HAP-1 (cell line): ENCODE data around the gene ZNF557.

Experiments
- DNase-seq, 2 experiments: peaks; one replicate each; pipeline ENCODE4 v3.0.0-alpha.2; 2016 to 2020; ENCODE audit warnings: low spot score in 2 of 2
- H3K27me3 ChIP-seq: fragments of 250-450 bp; sonication (Bioruptor Pico); 2 replicates; pipeline ENCODE4 v1.5.1; 2020; ENCODE audit warnings: low read depth, mild to moderate bottlenecking, moderate library complexity
- H3K36me3 ChIP-seq: fragments of 250-450 bp; sonication (Bioruptor Pico); replicated peaks from 2 replicates; pipeline ENCODE4 v1.5.1; 2020; ENCODE audit warnings: mild to moderate bottlenecking
- H3K4me1 ChIP-seq: fragments of 250-450 bp; sonication (Bioruptor Pico); 2 replicates; pipeline ENCODE4 v1.5.1; 2020; ENCODE audit warnings: mild to moderate bottlenecking
- H3K4me3 ChIP-seq: fragments of 250-450 bp; sonication (Bioruptor Pico); 2 replicates; pipeline ENCODE4 v1.5.1; 2020; ENCODE audit warnings: mild to moderate bottlenecking, moderate library complexity
- H3K9me3 ChIP-seq: fragments of 250-450 bp; sonication (Bioruptor Pico); 2 replicates; pipeline ENCODE4 v1.5.1; 2020; ENCODE audit warnings: mild to moderate bottlenecking, moderate library complexity
- in situ Hi-C: fragments of 300-500 bp; cut with MboI; formaldehyde crosslinking; loops from 3 replicates; pipeline ENCODE4 v1.14.3; 2020; ENCODE audit warnings: low sequenced_read_pairs, inconsistent platforms, mixed read lengths

The ZNF557 gene

DNA sequence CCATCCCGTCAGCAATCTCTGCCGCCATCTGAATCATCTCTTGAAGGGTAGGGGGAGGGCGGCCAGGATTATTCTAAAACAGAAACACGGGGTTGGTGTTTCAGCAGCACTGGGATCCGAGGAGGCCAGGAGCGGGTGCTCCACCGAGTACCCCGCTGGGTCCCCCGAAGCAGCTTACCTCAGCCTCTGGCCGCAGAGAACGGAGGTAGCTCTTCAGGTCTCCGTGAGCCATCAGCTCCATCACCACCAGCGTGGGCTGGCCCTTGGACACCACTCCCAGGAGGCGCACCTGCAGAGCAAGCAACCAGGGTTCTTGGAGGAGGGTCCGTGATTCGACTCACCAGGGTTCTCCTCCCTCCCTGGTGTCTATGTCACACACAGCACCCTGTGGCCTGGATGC is 53.2 kb downstream of the ZNF557 start:
- in situ Hi-C loops: loop anchor here (25.0 kb wide), 1 partner anchor 690 kb away; no protein-coding TSS in a partner anchor
- no peak for DNase-seq
- Histone ChIP-seq H3K36me3 (peaks cover 13% of the 10 kb centered on the region), H3K9me3 (no peaks in the 10 kb centered on the region), H3K4me1 (no peaks in the 10 kb centered on the region), H3K4me3 (no peak overlapping the region), H3K27me3 (no peaks in the 10 kb centered on the region)

DNA sequence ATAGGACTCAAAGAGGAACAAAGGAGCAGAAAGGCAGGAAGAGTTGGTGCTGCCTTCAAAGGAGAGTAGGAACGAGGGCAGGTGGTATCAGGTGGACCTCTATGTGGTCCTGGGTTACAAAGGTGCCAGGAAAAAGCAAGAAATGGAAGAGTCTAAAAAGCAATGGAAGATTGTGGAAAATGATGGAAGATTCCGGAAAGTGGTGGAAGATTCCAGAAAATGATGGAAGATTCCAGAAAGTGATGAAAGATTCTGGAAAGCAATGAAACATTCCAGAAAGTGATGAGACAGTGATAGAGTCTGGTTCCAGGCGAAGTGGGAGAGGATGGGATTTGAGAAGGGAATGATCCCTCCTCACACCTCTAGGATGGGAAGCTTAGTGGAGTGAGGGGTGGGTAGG is 55.3 kb downstream of the ZNF557 start:
- H3K9me3 ChIP-seq: no peaks in the 10 kb centered on the region
- DNase-seq: no peak
- peaks cover 10% of the 10 kb centered on the region; the same call in 1 of the 2 replicates for H3K36me3 ChIP-seq
- no peak overlapping the region for H3K4me3 ChIP-seq
- H3K4me1 ChIP-seq: no peaks in the 10 kb centered on the region
- H3K27me3 ChIP-seq: no peaks in the 10 kb centered on the region
- in situ Hi-C loops: loop anchor here (25.0 kb wide), 1 partner anchor 688 kb away; no protein-coding TSS in a partner anchor

DNA sequence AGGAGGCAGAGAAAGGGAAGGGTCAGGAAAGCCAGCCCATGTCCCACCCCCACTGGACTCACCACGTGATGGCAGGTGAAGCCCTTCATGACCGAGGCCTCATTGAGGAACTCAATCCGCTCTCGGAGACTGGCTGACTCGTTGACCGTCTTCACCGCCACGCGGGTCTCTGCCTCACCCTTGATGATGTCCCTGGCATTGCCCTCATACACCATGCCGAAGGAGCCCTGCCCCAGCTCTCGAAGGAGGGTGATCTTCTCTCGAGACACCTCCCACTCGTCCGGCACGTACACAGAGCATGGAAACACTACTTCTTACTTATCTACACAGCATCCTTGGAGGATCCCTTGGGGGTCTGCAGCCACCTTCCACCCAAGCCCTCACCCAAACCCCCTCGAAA is 55.7 kb downstream of the ZNF557 start:
- no peaks in the 10 kb centered on the region for H3K9me3 ChIP-seq
- DNase-seq: no peak
- H3K4me3 ChIP-seq: no peak overlapping the region
- H3K4me1 ChIP-seq: no peaks in the 10 kb centered on the region
- in situ Hi-C loops: no loop called here
- H3K36me3 ChIP-seq: peaks cover 13% of the 10 kb centered on the region
- no peaks in the 10 kb centered on the region for H3K27me3 ChIP-seq

DNA sequence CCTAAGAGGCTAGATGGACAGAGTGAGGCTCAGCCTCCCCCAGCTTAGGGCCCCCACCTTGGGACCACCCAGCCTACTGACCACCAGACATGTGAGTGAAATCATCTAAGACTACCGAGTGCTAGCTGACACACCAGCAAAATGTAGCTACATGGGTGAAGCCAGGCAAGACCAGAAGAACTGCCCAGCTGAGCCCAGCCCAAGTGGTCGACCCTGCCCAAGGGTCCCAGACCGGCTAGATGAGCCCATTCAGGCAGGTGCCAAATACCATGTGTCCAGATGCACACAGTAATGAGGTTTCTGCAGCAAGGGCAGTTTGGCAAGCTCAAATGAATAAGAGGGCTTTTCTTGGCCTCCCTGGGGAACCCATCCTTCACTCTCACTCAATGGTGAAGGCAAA is 56.6 kb downstream of the ZNF557 start:
- Histone ChIP-seq H3K27me3 (no peaks in the 10 kb centered on the region), H3K36me3 (peaks cover 16% of the 10 kb centered on the region), H3K9me3 (no peaks in the 10 kb centered on the region), H3K4me3 (no peak overlapping the region), H3K4me1 (no peaks in the 10 kb centered on the region)
- in situ Hi-C loops: no loop called here
- DNase-seq: no peak

DNA sequence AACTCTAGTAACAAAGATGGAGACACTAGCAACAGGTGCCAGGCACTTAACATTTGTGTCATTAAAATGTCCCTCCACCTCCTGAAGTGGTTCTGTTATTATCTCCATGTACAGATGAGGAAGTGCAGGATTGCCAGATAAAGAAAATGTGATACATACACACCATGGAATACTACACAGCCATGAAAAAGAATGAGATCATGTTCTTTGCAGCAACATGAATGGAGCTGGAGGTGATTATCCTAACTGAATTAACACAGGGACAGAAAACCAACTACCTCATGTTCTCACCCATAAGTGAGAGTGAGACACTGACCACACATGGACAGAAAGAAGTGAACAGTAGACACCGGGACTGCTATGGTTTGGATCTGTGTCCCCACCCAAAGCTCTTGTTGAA is 60.5 kb downstream of the ZNF557 start:
- Histone ChIP-seq H3K9me3 (no peaks in the 10 kb centered on the region), H3K27me3 (no peaks in the 10 kb centered on the region), H3K36me3 (peaks cover 12% of the 10 kb centered on the region), H3K4me3 (no peak overlapping the region), H3K4me1 (no peaks in the 10 kb centered on the region)
- in situ Hi-C loops: no loop called here
- no peak for DNase-seq

DNA sequence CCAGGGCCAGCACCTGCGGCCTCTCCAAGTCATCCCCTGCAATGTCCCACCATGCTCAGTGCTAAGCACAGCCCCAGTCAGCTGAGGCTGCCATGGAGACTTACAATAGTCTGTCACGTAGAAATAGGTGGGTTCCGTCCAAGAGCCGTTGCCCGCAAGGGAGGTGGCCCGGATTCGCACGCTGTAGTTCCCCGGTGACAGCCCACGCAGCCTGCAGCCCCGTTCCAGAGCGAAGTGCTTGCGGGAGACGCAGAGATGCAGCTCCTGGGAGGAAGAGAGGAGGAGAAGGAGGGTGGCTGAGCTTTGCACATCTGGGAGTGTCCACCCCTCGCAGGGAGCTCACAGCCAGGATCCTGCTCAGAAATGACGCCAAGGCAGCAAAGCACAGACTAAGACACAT is 62.6 kb downstream of the ZNF557 start:
- in situ Hi-C loops: no loop called here
- H3K36me3 ChIP-seq: peaks cover 6% of the 10 kb centered on the region
- no peak for DNase-seq
- no peaks in the 10 kb centered on the region for H3K4me1 ChIP-seq
- H3K9me3 ChIP-seq: no peaks in the 10 kb centered on the region
- H3K27me3 ChIP-seq: no peaks in the 10 kb centered on the region
- H3K4me3 ChIP-seq: no peak overlapping the region

DNA sequence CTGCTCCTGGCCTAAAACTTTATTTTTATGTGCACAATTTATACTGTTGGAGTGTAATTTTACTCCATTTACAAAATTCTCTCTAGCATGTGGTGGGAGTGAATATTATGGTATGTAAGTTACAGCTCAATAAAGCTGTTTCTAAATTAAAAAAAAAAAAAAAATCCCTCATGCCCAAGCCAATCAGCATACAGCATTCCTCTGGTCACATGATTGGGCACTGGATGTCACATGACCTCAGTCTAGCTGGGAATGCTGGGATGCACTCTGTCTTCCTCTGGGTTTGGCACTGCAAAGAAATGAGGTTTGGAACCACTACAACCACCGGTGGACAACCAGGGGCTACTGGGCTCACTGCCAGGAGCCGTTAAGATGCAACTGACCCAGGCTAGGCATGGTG is 67.6 kb downstream of the ZNF557 start:
- no peaks in the 10 kb centered on the region for H3K4me1 ChIP-seq
- DNase-seq: no peak
- in situ Hi-C loops: no loop called here
- H3K36me3 ChIP-seq: peaks cover 21% of the 10 kb centered on the region
- H3K9me3 ChIP-seq: no peaks in the 10 kb centered on the region
- no peaks in the 10 kb centered on the region for H3K27me3 ChIP-seq
- H3K4me3 ChIP-seq: no peak overlapping the region
